NOMO-1 (cell line): Measurements from ENCODE around the gene SMO.
"Not testable (repeated sequence)": the region's sequence is repeated elsewhere in the genome, so short reads cannot be mapped to it uniquely, and the experiment has no call there.

Experiments
- DNase-seq, 2 experiments: peaks; one replicate each; lab custom pipeline; 2025; ENCODE audit not compliant: unreplicated experiment in 2 of 2; lab: John Stamatoyannopoulos, UW

Gene SMO

GRCh38 chr7:129205987-129206785 lies 17.8 kb downstream of the SMO start:
- no peak for DNase-seq

- no peak for DNase-seq
These were observed 20.2 kb downstream of the SMO start for GRCh38 chr7:129208667-129209066.

GRCh38 chr7:129209067-129209926 lies 20.9 kb downstream of the SMO start:
- DNase-seq, result no peak

GRCh38 chr7:129210256-129210988 lies 22.0 kb downstream of the SMO start:
- DNase-seq, result peak; percentile 5 to 33

GRCh38 chr7:129210989-129211312 lies 22.5 kb downstream of the SMO start:
- DNase-seq, result no peak

GRCh38 chr7:129212126-129212525 lies 23.7 kb downstream of the SMO start:
- DNase-seq, result no peak

- DNase-seq, result no peak
These were observed 24.2 kb downstream of the SMO start for GRCh38 chr7:129212596-129212995.

- peak; percentile 1 to 12 for DNase-seq
These were observed 25.4 kb downstream of the SMO start for GRCh38 chr7:129213828-129214227.

- not testable (repeated sequence) for DNase-seq
These were observed 27.3 kb downstream of the SMO start for GRCh38 chr7:129215691-129216090.

- not testable (repeated sequence) for DNase-seq
These were observed 27.8 kb downstream of the SMO start for GRCh38 chr7:129216101-129216715.

- DNase-seq, result not testable (repeated sequence)
These were observed 28.5 kb downstream of the SMO start for GRCh38 chr7:129216821-129217416.

- peak; percentile 12 to 20 for DNase-seq
These were observed 30.2 kb downstream of the SMO start for GRCh38 chr7:129218514-129219062.

- DNase-seq, result not testable (repeated sequence)
These were observed 30.7 kb downstream of the SMO start for GRCh38 chr7:129219166-129219565.

- DNase-seq, result no peak
These were observed 33.6 kb downstream of the SMO start for GRCh38 chr7:129222064-129222463.

GRCh38 chr7:129224251-129225205 lies 36.1 kb downstream of the SMO start, which contains the start of gene AHCYL2:
Gene AHCYL2, plus strand, starts transcription at chr7:129225030.
- DNase-seq, result peak; percentile 82 to 94

GRCh38 chr7:129225206-129225930 lies 36.9 kb downstream of the SMO start:
- DNase-seq, result peak; percentile 9 to 11

GRCh38 chr7:129225931-129226572 lies 37.6 kb downstream of the SMO start:
- DNase-seq, result no peak
